Transverse colon (tissue), 4 donors: Measurements from ENCODE around the gene RAC2.

Experiments
- CTCF ChIP-seq, 5 experiments: fragments of 200-600 bp in 3 of 5; fragments of 450-650 bp in 2 of 5; sonication (generic) in 3 of 5; IDR thresholded peaks; 1 replicate in 2 of 5; 2 replicates in 3 of 5; pipeline ENCODE4 v1.5.1; 2016 to 2017; ENCODE audit warnings: antibody characterized with exemption in 5 of 5, inconsistent platforms in 3 of 5, mild to moderate bottlenecking in 2 of 5, moderate library complexity in 1 of 5
- EP300 ChIP-seq: sonication (generic); formaldehyde crosslinking; IDR thresholded peaks from one replicate; pipeline ENCODE4 v1.6.1; 2017; ENCODE audit warnings: antibody characterized with exemption, low read depth
- POLR2A ChIP-seq: fragments of 450-650 bp; IDR thresholded peaks from one replicate; pipeline ENCODE4 v1.6.1; 2016; ENCODE audit warnings: antibody characterized with exemption, mild to moderate bottlenecking, moderate library complexity
- POLR2AphosphoS5 ChIP-seq, 3 donors: sonication (generic); formaldehyde crosslinking; IDR thresholded peaks; one replicate each; pipeline ENCODE4 v1.6.1; 2016; ENCODE audit warnings: antibody characterized with exemption in 3 of 3

- TF ChIP-seq CTCF (IDR thresholded peaks at IDR 0.05) (peak; percentile 77 to 94 (median 90)), POLR2A (no peak), POLR2AphosphoS5 (IDR thresholded peaks at IDR 0.05) (peak in 1 of 3 donors; percentile 37), EP300 (no peak)
Measured at GRCh38 chr22:37198258-37199102, 45.6 kb downstream of the RAC2 start.
